CD4-positive, alpha-beta T cell treated with Interleukin-4 for 1 hour (primary cell): ENCODE measurements around the gene TMA7B.

Source experiments
- DNase-seq, 2 donors: peaks; one replicate each; pipeline ENCODE4 v3.0.0-alpha.2; 2020 to 2022

The TMA7B gene

DNA sequence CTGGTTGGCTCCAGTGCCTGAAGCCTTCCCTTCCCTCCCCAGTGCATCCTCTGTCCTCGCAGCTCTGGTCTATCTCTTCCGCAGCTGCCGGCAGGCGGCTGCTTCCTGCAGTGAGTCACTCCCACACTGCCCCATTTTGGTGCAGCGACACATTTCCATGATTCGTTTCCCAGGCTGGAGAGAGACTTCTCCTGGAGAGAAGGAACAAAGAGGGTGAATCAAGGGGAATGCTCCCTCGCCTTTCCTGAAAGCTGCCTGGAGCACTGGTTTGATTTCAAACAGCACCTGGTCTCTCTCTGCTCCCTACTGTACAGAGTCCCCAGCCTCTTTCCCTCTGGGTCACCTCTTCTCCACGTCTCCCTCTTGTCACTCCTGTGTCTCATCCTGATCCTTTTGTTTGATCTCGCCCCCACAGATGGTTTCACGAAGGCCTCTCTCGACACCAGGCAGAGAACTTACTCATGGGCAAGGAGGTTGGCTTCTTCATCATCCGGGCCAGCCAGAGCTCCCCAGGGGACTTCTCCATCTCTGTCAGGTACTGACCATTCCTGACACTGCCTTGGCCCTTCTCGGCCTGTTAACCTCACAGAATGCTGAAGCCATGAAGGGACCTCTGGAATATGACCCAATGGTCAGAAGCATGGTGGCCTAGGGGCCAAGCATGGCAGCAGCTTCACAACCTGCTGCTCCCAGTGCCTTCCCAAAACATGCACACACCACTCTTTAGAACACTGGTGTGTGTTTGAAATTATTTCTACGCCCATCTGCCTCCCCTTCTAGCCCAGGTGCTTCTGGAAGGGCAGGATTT is at the start of gene TMA7B:
Gene TMA7B, plus strand, starts transcription at position 758 of the 808 bp plus-strand sequence. CDS start 3,978 bp downstream, outside the sequence.
- peak; percentile 33 to 43 for DNase-seq

DNA sequence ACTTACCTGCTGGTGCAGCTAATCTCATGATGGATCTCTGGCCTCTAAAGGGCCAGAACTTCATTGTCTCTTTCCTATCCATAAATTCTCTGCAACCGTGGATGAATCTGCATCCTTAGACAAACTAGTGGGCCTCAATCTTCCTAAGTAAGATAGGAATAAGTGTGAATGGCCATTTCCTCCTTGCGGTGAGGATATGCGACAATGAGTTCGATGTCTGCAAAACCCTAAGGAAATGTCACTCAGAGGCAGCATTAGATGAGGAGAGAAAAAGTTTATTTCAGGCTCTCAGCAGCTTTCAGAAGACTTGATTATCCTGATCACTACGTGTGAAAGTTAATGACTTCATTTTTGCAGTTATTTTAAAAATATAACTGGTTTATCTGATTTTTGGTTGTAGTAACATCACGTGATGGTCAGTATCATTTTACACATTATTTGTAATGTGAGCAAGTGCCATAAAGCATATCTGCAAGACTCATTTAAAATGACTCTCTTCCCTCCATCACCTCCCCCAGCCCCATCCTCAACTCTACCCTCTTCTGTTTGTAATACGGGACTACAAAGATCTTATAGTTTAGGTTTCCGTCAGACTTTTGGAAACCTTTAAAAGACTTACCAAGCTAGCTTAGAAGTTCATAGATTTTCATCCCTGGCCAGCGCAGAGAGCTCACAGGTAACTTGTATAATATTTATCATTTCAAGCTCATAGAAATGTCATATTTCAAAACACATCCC is 49.2 kb upstream of the TMA7B start:
- no peak for DNase-seq

DNA sequence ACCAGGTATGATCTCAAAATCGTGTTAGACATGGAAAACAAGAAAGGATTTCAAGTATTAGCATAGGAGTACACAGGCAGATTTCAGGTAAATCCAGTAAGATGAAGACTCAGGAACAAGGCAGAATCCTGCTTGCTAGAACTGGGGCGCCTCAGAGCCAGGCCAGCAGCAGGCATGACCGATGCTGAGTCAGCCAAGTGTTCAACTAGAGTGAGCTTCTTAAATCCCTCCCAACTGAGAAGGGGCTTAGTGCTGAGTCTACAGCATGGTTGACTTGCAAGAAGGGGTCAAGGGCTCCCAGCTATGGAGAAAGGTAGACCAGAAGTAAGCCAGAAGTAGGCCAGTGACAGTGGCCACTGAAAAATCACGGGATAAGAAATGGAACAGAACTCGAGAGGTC is 46.9 kb upstream of the TMA7B start:
- no peak for DNase-seq

DNA sequence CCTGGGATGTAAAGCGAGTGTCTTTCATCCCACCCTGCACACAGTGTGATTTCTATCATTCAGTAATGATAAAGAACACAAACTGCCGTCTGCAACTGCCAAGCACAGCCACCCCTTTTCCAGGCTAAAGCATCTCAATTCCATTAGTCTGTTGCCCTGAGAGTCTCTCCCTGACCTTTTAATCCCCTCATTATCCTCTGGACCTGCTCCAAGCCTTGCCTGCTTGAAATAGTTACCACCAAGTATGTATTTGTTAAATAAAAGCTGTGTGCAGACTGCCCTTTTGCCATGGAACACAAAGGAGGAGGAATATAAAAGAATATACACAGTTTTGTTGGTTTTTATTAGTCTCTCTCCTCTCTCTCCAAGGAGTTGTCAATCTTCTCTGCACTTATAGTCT is 46.3 kb upstream of the TMA7B start:
- DNase-seq, result no peak

DNA sequence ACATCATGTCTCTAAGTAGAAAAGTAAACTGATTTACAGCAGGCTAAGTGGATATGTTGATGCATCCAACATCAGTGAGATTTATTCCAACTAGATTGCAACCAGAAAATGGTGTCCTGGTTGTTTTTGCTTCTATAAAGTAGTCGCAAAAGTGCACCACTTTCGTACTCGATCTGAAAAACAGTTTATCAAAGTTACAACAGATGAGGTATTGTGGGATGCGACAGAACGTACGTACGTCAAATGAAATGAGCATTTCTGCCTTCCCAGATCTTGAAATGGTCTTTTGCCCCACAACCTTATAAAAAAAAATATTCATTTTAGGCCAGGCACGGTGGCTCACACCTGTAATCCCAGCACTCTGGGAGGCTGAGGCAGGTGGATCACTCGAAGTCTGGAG is 45.6 kb upstream of the TMA7B start:
- DNase-seq, result no peak

DNA sequence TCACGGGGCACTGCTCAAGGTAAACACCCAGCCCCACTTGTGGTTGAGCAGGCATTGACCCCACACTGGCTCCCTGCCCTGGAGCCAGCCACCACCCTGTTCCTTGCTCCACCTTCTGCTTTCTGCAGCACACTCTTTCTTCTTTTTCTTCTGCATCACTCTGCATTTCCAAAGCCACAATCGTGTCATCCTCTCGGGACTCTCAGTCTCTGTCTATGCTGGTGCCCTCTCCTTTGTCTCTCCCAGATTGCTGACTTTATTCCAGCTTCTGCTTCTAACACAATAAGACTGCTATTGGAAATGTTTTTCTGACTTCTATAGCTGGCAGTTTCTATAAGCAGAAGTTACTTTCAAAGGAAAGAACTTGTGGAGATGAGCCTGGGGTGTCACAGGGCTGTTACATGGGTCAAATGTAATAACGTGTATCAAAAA is 44.9 kb upstream of the TMA7B start:
- no peak for DNase-seq

DNA sequence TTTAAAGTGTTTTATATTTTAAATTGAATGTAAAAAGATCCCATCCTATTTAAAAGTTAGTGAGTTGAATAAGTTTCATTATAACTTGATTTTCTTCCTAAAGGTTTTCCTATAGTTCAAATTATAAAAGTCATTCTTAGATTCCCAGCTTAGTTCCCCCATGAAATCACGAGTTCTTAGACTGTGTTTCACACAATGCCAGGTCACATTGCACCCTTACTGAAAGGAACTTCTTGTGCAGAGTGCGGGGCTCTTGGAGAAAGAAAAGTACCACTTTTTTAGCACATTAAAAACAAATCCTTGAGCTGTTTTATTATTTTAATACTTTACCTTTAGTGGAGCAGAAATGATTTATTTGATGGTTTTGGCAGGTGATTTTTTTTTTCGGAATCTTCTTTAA is 43.7 kb upstream of the TMA7B start:
- DNase-seq, result no peak

DNA sequence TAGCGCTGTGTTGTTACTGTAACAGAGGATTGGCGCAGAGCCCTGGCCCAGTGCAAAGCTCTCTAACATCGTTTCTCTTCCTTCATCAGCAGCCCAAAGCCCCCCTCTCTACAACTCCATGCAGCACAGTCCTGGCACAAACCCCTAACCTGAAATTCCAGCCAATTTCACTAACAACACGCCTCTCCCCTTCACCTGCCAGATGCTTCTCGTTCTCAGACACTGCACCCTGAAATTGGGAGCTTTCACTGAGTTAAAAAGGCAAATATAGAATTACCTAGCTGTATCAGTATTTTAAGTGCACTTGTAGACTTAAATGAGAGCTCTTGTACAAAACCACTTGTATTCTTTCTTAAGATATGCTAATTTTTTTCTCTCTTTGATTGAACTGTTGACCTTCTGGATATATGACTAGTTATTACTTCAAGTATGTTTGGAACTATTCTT is 43.0 kb upstream of the TMA7B start:
- DNase-seq, result no peak

DNA sequence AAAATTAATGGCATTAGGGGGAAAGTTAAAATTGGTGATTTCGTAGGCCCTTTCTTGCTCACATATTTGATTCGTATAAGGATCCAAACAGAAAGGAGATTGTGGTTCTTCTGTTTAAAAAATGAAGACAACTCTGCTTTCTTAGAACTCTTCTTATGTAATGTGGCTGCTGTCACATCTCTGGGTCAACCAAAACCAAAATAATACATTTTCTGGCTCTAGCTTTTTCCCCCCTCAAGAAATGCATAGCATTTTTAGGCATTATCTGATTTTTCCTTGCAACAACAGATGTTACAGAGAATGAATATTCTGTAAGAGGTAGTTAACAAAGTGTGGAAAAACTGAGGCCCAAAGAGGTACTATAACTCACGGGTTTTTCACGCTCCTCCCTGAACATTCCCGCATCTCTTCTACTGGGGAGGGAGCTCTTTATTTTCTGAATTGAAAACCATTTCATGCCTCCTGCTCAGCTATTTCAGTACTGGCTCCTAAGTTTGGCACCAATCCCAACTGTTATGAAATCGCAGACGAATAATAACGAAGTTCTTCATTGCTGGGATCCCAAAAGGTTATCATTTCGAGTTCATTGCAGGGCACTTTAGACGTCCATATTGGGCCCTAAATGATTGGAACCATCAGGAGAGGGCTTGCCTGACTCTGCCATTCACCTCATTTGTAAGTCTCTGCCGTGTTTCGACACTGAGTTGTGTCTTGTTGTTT is 42.3 kb upstream of the TMA7B start:
- peak in 1 of 2 donors; percentile 63 for DNase-seq

DNA sequence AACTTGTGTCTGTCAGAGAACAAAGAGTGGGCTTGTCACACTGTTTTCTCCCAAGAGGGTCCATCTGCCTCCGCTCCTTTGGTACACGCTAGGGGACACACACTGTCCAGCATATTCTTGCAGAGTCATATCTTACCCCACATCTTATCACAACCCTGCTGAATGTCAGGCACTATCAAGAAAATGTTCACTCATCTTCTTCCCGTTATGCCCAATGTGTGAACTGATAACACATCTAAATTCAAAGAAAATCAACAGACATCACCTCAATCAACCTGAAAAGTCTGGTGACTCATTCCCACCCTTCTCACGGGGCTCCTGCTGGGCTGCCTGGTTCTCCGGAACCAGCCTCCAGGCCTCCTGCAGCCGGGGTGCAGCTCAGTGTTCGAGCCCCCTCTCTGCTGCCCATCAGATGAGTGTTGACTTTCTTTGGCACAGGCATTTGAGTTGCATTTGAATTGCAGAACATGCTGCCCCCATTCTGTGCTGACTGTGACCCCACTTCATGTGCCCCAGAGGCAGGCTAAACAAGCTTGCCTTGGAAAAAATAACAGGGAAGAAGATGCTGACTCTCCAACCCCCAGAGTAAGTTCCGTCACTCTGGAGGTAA is 40.0 kb upstream of the TMA7B start:
- peak; percentile 59 to 81 for DNase-seq

DNA sequence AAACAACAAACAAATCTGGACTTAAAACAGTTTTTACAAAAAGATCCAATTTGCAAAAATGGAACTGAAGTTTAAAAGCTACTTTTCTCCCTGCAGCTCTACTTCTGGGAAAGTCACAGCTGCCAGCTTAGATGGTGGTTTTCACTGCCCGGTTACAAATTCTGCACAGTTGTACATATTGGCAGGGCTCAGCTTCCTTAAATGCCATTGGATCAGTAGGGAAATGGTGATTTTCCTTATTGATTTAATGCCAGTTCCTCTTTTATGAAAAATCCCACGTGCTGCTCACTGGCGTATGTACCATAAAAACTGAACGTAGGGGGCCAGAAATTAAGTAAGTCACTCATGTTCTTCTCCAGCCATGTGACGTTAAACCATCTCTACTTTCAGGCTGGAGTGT is 36.5 kb upstream of the TMA7B start:
- no peak for DNase-seq

DNA sequence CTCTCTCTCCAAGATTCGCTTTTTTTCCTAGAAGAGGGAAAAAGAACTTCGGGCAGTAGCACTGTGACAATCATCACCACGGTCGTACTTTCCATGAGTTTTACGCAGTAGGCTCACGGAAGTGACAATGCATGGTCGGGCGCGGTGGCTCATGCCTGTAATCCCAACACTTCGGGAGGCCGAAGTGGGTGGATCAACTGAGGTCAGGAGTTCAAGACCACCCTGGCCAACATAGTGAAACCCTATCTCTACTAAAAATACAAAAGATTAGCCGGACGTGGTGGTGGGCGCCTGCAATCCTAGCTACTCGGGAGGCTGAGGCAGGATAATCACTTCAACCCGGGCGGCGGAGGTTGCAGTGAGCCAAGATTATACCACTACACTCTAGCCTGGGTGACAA is 35.9 kb upstream of the TMA7B start:
- no peak for DNase-seq

DNA sequence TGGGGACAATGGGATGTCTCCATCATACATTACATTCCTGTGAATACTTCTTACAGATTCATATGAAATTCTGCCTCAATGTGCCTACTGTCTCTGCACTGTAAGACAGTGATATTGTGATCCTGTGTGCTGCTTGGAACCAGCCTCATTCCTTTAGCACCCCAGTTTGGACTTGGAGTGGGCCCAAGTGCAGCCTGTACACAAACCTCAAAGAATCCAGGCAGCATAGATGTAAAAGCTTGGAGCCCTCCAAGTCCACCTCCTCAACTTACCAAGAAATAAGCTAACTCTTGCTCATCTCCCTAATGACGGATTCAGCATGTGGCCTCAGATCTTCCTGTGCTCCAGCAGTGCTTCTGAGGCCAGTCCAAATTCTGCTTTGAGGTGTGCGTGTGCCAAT is 34.9 kb upstream of the TMA7B start:
- no peak for DNase-seq

DNA sequence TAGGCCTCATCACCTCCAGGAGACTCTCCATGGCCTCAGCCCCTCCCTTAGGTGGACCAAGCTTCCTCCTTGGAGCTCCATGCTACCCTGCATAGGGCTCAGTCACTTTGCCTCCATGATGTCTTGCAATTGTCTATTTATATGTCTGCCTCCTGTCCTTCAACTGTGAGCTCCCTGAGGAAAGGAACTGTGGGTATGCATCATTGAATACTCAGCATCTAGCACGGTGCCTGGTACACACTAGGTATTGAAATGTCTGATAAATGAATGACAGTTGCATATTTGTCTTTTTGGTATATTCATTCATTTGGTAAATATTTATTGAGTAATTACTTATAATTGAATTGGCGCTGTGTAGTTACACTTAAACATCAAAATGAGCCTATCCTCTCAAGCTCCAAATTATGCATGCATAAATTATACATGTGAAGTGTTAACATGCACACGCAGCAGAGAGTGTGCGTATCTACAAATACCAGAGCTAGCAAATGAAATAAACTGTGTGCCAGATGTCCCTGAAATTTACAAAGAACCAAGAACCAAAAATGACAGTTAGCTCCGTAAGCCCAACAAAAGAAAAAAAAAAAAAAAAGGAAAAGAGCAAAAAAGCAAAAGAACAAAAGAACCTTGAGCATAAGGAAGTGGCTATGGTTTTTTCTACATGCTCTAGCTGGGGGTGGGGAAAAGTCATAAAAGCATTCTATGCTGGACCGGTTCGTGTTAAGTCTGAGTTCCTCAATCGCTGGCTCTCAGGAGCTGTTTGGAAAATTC is 34.1 kb upstream of the TMA7B start:
- peak in 1 of 2 donors; percentile 51 for DNase-seq

DNA sequence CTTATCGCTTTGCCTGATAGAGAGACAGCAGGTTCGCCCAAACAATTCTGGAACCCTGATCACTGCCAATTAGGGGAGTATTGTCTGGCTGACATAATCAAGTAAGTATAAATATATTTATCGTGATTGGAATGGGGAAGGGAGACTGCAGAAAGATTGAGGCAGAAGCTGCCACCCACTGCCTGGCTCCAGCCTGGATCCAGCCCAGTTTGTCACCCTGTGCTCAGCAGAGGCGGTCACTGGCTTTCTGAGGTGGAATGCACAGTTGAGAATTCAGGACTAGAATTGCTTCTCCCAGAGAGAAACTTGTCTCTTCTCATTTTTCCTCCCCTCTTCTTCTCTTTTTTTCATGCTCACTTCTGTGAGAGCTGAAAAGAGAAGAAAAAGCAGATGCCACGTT is 33.4 kb upstream of the TMA7B start:
- no peak for DNase-seq

DNA sequence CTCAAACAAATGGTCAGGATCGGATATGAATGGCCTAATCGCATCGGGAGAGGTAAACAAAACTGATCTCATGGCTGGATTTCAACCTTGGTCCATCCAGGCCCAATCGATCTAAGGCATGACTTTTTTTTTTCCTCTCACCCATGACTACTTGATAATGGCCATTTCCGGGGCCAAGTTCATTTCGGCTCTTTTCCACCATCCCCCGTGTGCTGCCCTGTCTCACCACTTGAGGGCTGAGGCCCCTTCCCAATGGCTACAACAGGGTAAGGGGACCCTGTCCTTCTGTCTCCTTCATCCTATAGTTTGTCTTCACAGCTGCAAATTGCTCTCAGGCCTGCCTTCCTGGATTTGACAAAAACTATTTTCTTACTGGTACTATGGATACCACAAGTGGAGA is 32.7 kb upstream of the TMA7B start:
- DNase-seq, result no peak

DNA sequence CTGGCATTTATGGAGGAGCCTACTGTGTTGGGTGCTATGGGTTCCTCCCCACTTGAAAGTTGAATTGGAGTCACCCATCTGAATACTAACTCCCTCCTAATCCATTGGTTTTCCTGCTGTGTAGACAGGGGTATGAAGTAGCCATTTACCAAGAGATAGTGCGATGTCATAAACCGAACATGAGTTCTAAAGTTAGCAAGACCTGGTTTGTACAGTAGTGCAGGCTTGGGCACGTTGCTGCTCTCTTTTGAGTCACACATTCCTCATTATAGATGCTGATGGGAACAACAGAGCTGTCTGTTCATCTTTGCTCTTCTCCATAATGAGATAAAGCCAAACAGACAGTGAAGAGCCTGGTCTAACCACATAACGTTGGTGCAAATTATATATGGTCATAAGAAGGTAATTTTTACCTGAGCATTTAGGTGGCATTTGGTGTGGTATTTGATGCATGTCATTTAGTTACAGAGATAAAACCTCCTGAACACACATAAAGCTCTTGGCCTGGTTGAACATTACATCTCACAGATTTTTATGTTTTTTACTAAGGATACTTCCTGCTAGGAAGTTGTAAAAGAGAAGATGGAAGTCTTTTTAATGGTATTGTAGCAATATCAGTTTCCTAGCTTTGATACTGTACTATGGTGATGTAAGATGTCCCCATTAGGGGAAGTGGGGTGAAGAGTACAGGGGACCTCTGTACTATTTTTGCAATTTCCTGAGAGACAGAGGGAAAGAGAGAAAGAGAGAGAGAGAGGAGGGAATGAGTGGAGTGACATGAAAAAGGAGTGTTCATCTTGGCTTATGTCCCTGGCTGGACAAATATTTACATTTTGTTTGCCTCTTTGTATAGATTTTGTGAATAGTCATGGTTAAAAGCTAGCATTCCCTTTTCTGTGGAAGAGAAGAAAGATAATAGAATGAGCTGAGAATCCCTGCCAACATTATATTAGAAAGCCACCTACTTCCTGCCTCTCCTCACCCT is 31.4 kb upstream of the TMA7B start:
- DNase-seq, result no peak

DNA sequence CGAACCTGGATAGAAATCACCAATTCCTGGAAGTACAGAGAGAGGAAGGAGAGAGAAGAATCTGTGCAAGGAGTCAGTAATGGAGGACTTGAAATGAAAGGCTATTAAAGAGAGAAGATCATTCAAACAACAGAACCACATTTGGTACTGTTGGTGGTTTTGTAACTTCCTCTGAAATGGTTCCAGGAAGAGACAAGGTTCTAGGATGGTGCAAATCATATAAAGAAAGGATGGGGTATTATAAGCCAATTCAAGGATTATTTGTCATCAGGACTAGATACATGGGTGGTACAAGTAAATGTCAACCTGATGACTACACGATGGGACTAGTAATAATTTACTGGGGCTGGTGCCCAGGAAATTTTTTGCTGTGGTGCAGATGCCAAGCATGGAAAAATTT is 28.9 kb upstream of the TMA7B start:
- DNase-seq, result no peak

DNA sequence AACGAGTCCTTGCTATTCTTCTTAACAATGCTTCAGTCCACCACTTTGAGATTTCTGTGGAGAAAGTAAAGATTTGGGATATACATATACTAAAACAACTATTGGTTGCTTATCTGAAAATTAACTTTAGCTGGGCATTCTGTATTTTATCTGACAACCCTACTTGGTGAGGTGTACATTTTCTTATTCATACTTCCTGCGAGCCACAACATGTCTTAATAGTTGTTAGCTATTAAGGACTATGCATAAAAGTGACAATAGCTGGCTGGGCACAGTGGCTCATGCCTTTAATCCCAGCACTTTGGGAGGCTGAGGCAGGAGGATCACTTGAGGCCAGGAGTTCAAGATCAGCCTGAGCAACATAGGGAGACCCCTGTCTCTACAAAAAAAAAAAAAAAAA is 28.0 kb upstream of the TMA7B start:
- no peak for DNase-seq

DNA sequence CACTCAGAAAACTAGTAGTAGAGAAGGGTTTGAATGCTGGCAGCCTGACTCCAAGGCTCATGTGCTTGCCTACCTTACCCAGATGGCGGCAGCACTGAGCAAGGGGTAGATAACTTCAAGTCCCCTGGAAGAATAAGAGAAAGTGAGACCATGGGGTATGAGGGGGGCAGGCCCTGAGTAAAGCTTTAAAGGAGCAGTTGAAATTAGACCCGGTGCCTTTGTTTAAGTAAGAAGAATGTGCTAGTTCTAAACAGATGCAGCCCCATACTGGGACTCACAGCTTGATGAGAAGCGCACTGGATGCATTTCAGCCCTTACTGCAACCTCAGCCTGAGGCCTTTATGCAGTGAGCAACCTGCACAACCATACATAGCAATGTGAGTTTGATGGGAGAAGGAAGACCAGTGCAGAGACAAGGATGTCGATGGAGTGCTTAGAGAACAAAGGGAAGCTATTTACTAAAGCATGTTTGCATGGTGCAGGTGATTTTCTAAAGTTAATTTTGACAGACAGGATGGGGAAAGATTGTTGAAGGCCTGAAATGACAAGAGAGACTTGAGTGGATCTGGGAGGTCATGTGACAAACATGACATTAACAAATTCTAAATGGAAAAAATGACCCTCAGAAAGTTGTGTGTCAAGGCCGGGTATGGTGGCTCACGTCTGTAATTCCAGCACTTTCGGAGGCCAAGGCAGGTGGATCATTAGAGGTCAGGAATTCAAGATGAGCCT is 27.1 kb upstream of the TMA7B start:
- DNase-seq, result peak; percentile 65 to 72
